Measurements from ENCODE around the gene SYT1.

SYT1 gene

DNA sequence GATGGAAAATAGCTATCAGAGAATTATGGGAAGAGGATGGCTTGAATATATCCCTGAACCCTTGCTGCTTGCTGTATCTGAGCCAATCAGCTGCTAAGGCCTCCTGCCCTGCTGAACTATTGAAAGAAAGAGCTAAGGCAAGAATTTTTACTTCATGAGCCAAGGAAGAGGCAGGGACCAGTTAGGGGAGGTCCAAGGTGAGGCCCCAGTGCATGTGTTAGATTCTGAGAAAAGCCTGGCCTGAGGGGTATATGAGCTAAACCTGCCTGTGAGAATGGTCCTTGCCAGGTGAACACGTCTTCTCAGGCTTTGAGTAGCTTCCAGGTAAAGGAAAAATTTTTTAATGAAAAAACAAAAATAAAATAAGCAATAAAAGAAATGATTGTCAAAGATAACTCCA lies 218.0 kb downstream of the SYT1 start:
- TF ChIP-seq, protein P1, sequence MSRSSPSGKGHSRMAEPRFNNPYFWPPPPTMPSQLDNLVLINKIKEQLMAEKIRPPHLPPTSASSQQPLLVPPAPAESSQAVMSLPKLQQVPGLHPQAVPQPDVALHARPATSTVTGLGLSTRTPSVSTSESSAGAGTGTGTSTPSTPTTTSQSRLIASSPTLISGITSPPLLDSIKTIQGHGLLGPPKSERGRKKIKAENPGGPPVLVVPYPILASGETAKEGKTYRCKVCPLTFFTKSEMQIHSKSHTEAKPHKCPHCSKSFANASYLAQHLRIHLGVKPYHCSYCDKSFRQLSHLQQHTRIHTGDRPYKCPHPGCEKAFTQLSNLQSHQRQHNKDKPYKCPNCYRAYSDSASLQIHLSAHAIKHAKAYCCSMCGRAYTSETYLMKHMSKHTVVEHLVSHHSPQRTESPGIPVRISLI (tag by site-specific recombination; IDR thresholded peaks at IDR 0.05), result no peak
- TF ChIP-seq, protein P2, sequence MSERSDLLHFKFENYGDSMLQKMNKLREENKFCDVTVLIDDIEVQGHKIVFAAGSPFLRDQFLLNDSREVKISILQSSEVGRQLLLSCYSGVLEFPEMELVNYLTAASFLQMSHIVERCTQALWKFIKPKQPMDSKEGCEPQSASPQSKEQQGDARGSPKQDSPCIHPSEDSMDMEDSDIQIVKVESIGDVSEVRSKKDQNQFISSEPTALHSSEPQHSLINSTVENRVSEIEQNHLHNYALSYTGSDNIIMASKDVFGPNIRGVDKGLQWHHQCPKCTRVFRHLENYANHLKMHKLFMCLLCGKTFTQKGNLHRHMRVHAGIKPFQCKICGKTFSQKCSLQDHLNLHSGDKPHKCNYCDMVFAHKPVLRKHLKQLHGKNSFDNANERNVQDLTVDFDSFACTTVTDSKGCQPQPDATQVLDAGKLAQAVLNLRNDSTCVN (tag by site-specific recombination; optimal IDR thresholded peaks at IDR 0.05), result no peak
- TF ChIP-seq ZNF221 (tag by site-specific recombination; IDR thresholded peaks at IDR 0.05; ENCODE audit: borderline replicate concordance) (no peak), KLF8 (tag by site-specific recombination; IDR thresholded peaks at IDR 0.05) (no peak), ZNF23 (tag by site-specific recombination; IDR thresholded peaks at IDR 0.05; ENCODE audit: borderline replicate concordance) (no peak), HOXA7 (CRISPR knock-in tag; IDR thresholded peaks at IDR 0.05; ENCODE audit: borderline replicate concordance) (no peak), YY1 (tag by site-specific recombination; IDR thresholded peaks at IDR 0.05) (no peak), ZXDB (tag by site-specific recombination; IDR thresholded peaks at IDR 0.05) (no peak), ZBTB20 (tag by site-specific recombination; IDR thresholded peaks at IDR 0.05) (no peak), ZNF548 (tag by site-specific recombination; IDR thresholded peaks at IDR 0.05) (no peak)
- no peak overlapping the region for H3K4me3 ChIP-seq (ENCODE audit: low read depth, low read length)
- POLR2A ChIA-PET, result no interaction called here
- no peaks in the 10 kb centered on the region for H3K4me1 ChIP-seq (ENCODE audit: control insufficient read depth, insufficient read depth, low read length)
- H3K9me3 ChIP-seq (ENCODE audit: control insufficient read depth, insufficient read depth, low read depth, low read length), result no peaks in the 10 kb centered on the region
- H3K36me3 ChIP-seq (ENCODE audit: control insufficient read depth in 2 of 2, insufficient read depth in 1 of 2, low read length in 2 of 2), result no peaks in the 10 kb centered on the region
- CTCF ChIA-PET, result no interaction called here
- H3K27ac ChIP-seq (ENCODE audit: extremely low read depth, low read depth, low read length), result no peak overlapping the region

DNA sequence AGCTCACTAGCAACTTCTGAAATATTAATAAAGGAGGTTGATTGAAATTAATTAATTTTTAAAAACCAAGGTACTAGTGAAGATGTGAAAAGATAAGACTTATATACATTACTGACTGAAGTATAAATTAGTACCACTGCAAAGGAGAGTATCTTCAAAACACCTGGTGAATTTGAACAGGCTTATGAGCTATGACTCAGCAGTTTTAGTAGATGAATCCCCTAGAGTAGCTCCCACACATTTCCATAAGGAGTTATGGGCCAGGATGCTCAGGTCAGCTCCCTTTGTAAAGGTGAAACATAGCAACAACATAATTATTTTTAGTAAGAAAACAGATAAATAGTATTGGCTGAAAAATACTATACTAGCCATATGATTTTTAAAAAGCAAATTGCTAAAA lies 218.6 kb downstream of the SYT1 start:
- no peaks in the 10 kb centered on the region for H3K4me1 ChIP-seq (ENCODE audit: control insufficient read depth, insufficient read depth, low read length)
- H3K9me3 ChIP-seq (ENCODE audit: control insufficient read depth, insufficient read depth, low read depth, low read length), result no peaks in the 10 kb centered on the region
- H3K36me3 ChIP-seq (ENCODE audit: control insufficient read depth in 2 of 2, insufficient read depth in 1 of 2, low read length in 2 of 2), result no peaks in the 10 kb centered on the region
- no peak overlapping the region for H3K27ac ChIP-seq (ENCODE audit: extremely low read depth, low read depth, low read length)
- TF ChIP-seq ZNF48 (tag by site-specific recombination; IDR thresholded peaks at IDR 0.05), result no peak
- TF ChIP-seq ZNF521 (tag by site-specific recombination; IDR thresholded peaks at IDR 0.05), result no peak
- TF ChIP-seq, protein P3, sequence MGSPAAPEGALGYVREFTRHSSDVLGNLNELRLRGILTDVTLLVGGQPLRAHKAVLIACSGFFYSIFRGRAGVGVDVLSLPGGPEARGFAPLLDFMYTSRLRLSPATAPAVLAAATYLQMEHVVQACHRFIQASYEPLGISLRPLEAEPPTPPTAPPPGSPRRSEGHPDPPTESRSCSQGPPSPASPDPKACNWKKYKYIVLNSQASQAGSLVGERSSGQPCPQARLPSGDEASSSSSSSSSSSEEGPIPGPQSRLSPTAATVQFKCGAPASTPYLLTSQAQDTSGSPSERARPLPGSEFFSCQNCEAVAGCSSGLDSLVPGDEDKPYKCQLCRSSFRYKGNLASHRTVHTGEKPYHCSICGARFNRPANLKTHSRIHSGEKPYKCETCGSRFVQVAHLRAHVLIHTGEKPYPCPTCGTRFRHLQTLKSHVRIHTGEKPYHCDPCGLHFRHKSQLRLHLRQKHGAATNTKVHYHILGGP (tag by site-specific recombination; IDR thresholded peaks at IDR 0.05), result no peak
- TF ChIP-seq ZNF146 (tag by site-specific recombination; IDR thresholded peaks at IDR 0.05), result no peak
- TF ChIP-seq BCL11B (tag by site-specific recombination; IDR thresholded peaks at IDR 0.05; ENCODE audit: low read depth), result no peak
- TF ChIP-seq, protein P4, sequence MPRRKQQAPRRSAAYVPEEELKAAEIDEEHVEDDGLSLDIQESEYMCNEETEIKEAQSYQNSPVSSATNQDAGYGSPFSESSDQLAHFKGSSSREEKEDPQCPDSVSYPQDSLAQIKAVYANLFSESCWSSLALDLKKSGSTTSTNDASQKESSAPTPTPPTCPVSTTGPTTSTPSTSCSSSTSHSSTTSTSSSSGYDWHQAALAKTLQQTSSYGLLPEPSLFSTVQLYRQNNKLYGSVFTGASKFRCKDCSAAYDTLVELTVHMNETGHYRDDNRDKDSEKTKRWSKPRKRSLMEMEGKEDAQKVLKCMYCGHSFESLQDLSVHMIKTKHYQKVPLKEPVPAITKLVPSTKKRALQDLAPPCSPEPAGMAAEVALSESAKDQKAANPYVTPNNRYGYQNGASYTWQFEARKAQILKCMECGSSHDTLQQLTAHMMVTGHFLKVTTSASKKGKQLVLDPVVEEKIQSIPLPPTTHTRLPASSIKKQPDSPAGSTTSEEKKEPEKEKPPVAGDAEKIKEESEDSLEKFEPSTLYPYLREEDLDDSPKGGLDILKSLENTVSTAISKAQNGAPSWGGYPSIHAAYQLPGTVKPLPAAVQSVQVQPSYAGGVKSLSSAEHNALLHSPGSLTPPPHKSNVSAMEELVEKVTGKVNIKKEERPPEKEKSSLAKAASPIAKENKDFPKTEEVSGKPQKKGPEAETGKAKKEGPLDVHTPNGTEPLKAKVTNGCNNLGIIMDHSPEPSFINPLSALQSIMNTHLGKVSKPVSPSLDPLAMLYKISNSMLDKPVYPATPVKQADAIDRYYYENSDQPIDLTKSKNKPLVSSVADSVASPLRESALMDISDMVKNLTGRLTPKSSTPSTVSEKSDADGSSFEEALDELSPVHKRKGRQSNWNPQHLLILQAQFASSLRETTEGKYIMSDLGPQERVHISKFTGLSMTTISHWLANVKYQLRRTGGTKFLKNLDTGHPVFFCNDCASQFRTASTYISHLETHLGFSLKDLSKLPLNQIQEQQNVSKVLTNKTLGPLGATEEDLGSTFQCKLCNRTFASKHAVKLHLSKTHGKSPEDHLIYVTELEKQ (tag by site-specific recombination; IDR thresholded peaks at IDR 0.05; ENCODE audit: borderline replicate concordance), result no peak
- no peak for TF ChIP-seq ZNF175 (tag by site-specific recombination; IDR thresholded peaks at IDR 0.05)
- ChIA-PET POLR2A (no interaction called here), CTCF (no interaction called here)
- H3K4me3 ChIP-seq (ENCODE audit: low read depth, low read length), result no peak overlapping the region

Data from HEK293 (cell line).